K562 (cell line): ENCODE results near the gene HIP1R. TPM values are rescaled to one million over a fixed set of nuclear protein-coding genes. Genes with fewer than 3 reads are reported as not detected.

Experiments used
- EZH2 ChIP-seq: IDR thresholded peaks from 2 replicates; pipeline ENCODE4 v1.6.1; 2012; ENCODE audit warnings: low read depth, mild to moderate bottlenecking, inconsistent platforms, low read length, borderline replicate concordance
- HMGN3 ChIP-seq: IDR thresholded peaks from 2 replicates; pipeline ENCODE4 v1.6.1; 2011; ENCODE audit warnings: borderline replicate concordance, low read depth, mild to moderate bottlenecking, mixed read lengths, low read length; ENCODE audit not compliant: insufficient read length; ENCODE audit errors: extremely low read depth
- NR0B1 ChIP-seq: fragments of 450-650 bp; IDR thresholded peaks from one replicate; pipeline ENCODE4 v1.6.1; 2018; ENCODE audit warnings: mild to moderate bottlenecking, moderate library complexity; ENCODE audit not compliant: partially characterized antibody
- POLR2G ChIP-seq: fragments of 200-400 bp; formaldehyde crosslinking; IDR thresholded peaks from 2 replicates; pipeline ENCODE4 v1.6.1; 2017; ENCODE audit warnings: low read depth, mild to moderate bottlenecking, antibody characterized with exemption, low read length, moderate library complexity
- TCF3 ChIP-seq: sonication (generic); formaldehyde crosslinking; IDR thresholded peaks from 2 replicates; pipeline ENCODE4 v1.4.0; 2020; ENCODE audit warnings: mild to moderate bottlenecking, missing genetic modification reagents
- XRCC5 ChIP-seq: fragments of 200-400 bp; formaldehyde crosslinking; IDR thresholded peaks from 2 replicates; pipeline ENCODE4 v1.6.1; 2017; ENCODE audit warnings: low read depth, mild to moderate bottlenecking, low read length
- ZNF143 ChIP-seq: sonication (generic); formaldehyde crosslinking; IDR thresholded peaks from 2 replicates; pipeline ENCODE4 v1.9.0; 2022; ENCODE audit warnings: mild to moderate bottlenecking, missing genetic modification reagents
- ZNF347 ChIP-seq: fragments of 450-650 bp; formaldehyde crosslinking; IDR thresholded peaks from 2 replicates; pipeline ENCODE4 v1.4.0; 2020; ENCODE audit warnings: low read depth, mild to moderate bottlenecking, moderate library complexity
- polyA plus RNA-seq, 8 experiments: library from polyadenylated mRNA; depleted of rRNA in 4 of 8; stranded (reverse) in 5 of 8; unstranded in 3 of 8; fragments of >200 nt; fragmentation: Nextera tagmentation in 2 of 8; fragmentation: Illumina TruSeq in 1 of 8; extraction: Ambion mirVana in 2 of 8; extraction: Trizol in 1 of 8; gene quantifications; 2 replicates each; pipeline versions ENCODE4 v1.2.1 to v1.2.3, GENCODE V29; 2011 to 2014; ENCODE audit warnings: inconsistent platforms in 1 of 8, missing spikeins in 1 of 8
- total RNA-seq, 7 experiments: library from RNA; depleted of rRNA in 6 of 7; stranded (reverse); fragments of >200 nt in 6 of 7; fragmentation: Illumina TruSeq in 2 of 7; extraction: Trizol in 2 of 7; gene quantifications; 2 replicates each; pipeline versions ENCODE4 v1.2.1 to v1.2.3, GENCODE V29; 2011 to 2021; ENCODE audit warnings: low replicate concordance in 1 of 7

The HIP1R gene
- total and polyA plus RNA-seq, 9 of the 15 experiments (the other 6 are each of a cell fraction or from before 2014, with no cell fraction given) = 0.15 to 31.0 (median 14.2) TPM

GRCh38 chr12:122842505-122843405 is 7.5 kb downstream of the HIP1R start (continued):
- TF ChIP-seq EZH2 = no peak
- 0 out of 2 replicates have a peak, but pooled peaks have one; percentile 12 for TF ChIP-seq POLR2G
- 0 out of 2 replicates have a peak, but pooled peaks have one; percentile 19 for TF ChIP-seq TCF3 (CRISPR knock-in tag)
- TF ChIP-seq XRCC5 = no peak
- no peak for TF ChIP-seq NR0B1
- TF ChIP-seq ZNF347 (CRISPR knock-in tag) = no peak
- TF ChIP-seq ZNF143 (CRISPR knock-in tag) = 0 out of 2 replicates have a peak, but pooled peaks have one; percentile 28
- TF ChIP-seq HMGN3 = no peak
